UCSD-AML1 (cell line): Measurements from ENCODE around the gene DNAJC17.
A peak's percentile ranks its signal among the peaks of the same experiment; 100 is the strongest.

Source experiments
- DNase-seq: peaks from one replicate; lab custom pipeline; 2025; ENCODE audit not compliant: unreplicated experiment; lab: John Stamatoyannopoulos, UW

DNAJC17 gene

DNA sequence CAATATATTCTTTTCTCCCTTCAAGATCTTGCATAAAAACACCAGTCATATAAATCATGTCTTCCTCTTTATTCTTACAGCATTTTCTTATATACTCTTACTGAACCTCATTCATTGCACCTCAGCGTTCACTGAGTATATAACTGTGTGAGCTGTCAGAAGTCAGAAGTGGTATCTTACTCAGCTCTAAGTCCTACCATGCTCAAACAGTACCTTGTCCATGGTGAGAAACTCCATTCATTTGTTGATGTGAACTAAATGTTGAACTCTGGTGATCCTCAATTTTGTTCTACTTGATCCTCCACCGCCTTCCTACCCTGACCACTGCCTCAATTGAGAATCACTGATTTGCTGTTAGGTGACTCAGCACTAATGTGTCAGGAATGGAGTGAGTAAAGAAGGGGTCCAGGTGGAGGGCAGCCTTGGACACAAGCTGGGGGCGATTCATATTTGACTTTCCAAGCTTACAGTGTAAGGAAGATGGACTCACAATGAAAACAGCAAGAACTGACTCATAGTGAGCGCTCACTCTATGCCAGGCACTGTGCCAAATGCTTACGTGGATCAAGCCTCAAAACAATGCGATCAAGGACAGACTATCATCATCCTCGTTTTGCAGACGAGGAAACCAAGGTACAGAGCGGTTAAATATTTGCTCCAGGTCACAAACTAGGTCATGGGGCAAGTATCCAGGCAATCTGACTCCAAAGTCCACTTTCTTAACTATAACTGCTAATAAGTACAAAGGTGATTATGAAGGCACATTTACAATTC is 13.9 kb downstream of the DNAJC17 start:
- DNase-seq = no peak

DNA sequence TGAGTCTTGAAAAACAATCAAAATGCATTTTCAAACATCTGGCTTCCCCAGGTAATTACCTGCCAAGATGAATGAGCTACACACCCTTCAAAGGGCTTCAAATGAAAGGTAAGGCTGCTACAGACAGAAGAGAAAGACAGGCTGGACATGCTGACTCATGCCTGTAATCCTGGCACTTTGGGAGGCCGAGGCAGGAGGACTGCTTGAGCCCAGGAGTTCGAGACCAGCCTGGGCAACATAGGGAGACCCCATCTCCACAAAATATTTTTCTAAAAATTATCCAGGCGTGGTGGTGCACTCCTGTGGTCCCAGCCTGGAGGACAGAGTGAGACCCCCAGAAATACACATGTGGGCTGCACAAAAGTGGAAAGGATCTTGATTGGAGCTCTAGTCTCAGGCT is 14.9 kb downstream of the DNAJC17 start:
- DNase-seq = no peak

DNA sequence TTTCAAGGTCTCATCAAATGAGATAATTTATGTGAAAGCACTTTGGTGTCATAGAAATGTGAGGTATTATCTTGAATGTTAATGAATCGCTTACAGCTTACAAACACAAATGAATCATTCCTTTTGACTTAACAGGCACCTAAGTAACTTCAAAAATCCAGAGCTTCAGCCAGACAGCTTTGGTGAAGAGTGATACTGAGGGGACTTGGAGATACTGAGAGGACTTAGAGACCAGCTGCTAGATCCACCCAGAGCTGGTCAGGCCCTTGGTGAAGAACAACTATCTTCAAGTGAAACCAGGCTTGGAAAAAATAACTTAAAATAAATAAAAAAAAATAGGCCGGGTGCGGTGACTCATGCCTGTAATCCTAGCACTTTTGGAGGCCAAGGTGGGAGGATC is 16.6 kb downstream of the DNAJC17 start:
- no peak for DNase-seq

DNA sequence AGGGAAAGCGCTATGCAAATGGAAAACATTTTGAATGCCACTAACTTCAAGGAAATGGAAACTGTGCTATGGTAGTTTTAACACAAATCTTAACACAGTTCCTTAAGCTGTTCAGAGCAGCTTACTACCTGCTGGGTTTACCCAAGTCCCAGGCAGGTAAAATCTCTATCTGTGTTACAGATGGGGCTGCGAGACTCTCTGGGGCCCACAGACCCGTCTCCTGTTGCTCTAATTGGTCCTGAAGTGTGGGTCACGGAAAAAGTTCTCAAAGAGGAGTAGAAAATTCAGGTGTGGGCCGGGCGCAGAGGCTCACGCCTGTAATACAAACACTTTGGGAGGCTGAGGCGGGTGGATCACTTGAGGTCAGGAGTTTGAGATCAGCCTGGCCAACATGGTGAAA is 17.3 kb downstream of the DNAJC17 start:
- no peak for DNase-seq

DNA sequence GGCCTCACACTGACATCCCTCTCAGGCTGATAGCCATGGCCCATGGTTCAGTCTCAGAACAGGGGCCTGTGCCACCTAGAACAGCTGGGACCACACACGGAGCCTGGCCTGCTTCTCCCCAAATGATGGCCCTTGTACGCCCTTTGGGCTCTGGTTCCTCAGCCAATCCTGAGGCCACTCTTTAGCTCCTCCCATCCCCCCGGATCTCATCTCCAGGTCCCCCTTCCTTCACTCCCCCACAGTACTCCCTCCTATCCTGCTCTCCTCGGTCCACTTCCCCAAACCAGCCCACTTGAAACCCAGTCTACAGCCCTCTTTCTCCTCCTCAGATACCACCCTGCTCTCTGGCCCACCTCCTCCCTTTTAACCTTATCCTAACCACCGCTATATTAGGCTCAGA is 18.2 kb downstream of the DNAJC17 start:
- peak; percentile 29 for DNase-seq

DNA sequence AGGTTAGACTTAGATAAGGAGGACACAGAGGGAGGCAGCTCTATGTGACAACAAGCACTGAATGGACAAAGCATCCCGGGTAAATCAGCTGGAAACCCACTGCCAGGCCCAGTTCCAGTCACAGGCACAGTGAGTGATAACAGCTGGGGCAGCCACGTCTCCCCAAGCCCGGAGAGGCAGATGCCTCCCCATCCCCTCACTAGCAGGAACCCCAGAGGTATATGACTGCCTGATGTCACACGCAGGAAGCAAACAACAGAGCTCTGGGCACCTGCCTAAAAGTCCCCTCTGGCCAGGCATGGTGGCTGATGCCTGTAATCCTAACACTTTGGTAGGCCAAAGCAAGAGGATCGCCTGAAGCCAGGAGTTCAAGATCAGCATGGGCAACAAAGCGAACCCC is 19.3 kb downstream of the DNAJC17 start:
- DNase-seq = no peak

DNA sequence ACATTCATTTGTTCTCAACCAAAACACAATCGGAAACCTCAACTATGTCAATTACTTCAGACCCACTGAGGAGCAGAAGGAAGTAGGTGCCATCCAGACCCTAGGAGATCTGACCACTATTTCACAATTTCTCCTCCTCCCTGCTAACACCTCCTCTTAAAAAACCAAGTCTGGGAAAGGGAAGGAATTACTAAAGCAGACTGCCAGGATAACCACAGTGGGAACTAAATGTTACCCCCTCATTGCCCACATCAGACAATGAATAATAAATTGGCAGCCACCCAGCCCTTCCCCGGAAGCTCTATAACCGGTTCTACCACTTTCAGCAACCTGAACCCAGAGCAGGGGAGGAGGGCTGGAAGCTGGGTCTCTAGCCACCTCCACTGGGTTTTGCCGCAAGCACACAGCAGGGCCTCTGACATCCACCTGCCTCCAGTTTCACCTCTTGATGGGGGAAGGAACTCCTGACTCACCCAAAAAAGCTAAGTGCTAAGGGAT is 19.9 kb downstream of the DNAJC17 start:
- DNase-seq = peak; percentile 48

DNA sequence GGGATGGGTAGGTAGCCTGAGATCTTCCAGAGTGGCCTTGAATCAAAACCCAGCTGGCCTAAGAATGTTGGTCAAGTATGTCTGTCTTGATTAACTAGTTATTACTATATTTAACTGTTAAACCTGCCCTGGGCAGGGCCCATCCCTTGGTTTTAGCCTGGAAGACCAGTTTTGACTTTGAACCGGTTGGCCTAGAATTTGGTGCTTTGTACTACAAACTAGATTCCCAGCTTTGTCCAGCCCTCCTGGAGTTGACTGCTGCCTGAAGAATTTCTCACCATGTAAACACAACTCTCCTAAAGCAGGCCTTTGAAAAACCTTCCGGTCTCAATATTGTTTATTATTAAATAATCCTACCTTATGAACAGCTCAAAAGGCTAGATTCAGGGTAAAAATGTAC is 21.5 kb downstream of the DNAJC17 start:
- DNase-seq = no peak

DNA sequence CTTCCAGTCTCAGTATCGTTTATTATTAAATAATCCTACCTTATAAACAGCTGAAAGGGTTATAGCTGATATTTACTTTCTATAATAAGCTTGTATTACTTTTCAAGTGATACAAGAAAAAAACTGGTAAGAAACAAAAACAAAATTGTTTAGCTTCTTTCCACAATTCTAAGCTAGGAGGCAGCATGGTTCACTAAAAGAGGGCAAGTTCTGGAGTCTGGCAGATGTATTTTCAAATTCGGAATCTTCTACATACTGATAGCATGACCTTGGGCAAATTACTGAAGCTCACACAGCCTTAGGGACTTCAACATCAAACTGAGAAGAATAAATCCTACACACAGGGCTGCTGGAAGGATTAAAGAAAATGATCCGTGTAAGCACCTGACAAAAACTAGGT is 22.1 kb downstream of the DNAJC17 start:
- DNase-seq = no peak

DNA sequence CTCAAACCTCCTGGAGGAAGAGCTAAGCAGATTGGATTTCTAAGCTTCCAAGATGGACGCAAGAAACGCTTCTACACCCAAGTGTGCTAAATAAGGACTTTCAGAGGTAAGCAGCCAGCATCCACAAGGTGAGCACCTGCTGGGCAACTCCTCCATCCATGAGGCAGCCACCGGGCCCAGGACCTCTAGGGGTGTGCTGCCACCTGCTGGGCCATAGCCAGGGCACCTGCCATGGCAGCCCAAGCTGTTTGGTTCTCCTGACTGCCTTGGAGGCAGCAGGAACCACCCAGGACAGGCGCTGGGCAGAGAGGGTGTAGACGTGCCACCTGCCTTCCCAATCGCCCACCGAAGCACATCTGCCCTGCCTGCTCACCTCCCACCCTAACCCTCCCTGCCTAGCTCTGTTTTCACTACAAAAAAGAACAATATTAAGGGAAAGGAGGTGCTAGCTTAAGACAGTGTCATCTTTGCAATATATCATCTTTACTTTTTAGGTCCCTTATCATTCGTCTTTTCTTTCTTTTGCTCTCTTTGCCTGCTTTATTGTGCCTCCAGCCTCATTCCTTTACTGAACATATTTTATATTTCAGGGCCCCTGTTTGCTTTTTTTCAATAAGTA is 24.6 kb downstream of the DNAJC17 start:
- DNase-seq = peak; percentile 72

DNA sequence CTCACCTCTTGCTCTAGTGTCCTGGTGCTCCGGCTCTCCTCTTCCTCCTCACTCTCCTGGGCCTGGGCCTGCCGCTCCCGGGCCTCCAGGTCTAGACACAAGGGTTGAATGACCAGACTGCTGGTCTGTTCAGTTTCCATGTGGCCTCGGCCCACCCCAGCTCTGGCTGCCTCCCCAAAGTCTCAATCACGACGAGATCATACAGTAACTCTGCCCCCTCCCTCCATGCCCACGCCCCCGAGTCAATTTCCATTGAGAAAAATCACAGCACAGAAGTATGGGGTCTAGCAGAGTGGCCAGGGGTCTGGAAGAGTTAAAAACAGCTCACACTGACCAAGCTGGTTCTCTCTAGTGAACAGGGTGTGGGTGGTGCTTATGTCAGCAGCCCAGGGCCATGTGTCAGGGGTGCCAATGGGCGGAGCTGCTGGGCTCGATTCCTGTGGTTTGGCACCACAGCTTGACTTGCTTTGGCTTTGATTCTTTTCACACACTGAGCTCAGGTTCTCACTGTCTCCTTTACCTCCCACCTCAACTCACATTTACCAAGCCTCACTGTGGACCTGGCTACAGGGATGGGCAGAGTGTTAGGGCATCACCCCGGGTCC is 30.6 kb downstream of the DNAJC17 start:
- DNase-seq = no peak

DNA sequence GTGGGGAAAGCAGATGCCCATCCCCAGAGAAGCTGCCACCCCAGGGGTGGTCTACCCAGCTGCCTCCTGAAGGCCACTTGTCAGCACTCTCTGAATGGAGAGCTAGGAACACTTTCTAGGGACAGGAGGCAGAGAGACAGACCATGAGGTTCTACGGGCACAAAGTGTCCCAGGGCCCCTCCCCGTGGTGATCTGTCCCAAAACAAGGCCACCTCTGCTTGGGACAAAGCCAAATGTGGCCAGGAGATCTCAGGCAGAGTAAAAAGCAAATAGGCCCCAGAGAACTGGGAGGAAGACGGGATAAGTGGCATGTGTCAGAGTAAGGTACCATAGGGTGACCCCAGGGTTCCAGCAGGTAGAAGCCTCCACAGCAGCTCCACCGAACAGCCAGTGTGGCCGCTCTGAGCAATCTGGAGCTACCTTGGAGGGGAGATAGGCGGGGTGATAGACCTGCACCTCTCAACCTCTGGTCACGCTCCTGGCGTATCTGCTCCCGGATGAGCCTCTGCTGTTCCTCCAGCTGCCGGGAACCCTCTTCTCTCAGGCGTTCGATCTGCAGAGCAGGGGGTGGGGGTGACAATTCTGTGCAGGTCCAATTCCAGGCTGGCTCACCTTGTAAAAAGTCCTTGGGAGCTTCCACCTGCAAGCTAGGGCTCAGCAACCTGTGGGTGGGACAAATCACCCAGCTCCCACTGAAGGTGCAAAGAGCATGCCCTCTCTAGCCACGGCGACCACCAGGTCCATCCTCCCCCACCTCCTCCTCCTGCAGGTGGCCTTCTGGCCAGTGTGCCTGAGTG is 31.3 kb downstream of the DNAJC17 start:
- no peak for DNase-seq

DNA sequence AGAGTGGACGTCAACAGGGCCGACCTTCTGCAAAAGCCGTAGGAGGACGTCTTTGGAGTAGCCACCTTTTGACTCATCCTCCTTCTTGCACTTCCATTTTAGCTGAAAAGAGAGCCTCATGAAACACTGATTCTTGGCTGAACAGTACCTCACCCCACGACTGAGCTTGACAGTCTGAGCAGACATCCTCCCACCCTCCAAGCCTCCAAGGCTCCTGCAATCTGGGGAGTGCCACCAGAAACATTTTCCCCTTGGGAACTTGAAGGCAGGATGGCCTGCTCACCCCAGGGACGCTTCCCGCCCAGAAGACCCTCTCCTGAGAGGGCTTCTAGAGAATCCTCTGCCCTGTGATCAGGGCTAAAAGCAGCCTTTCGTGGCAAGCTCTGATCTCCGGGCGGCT is 32.3 kb downstream of the DNAJC17 start:
- DNase-seq = no peak

DNA sequence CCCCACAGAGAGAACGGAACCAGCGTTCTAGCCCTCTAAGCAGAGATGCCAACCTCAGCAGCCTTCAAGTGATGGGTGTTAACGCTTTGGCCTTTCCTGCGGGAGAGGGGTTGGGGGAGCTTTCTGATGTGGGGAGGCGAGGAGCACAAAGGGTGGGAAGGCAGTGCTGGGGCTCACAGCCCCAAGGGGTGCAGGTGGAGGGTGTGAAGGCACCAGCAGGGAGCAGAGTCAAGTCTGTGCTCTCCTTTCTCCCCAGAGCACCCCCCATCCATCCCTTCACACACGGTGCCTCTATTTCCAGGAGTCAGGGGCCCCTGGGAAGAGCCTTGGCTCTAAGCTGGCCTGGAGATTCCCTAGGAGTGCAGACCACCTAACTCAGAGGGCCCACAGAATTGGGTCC is 33.4 kb downstream of the DNAJC17 start:
- DNase-seq = no peak

DNA sequence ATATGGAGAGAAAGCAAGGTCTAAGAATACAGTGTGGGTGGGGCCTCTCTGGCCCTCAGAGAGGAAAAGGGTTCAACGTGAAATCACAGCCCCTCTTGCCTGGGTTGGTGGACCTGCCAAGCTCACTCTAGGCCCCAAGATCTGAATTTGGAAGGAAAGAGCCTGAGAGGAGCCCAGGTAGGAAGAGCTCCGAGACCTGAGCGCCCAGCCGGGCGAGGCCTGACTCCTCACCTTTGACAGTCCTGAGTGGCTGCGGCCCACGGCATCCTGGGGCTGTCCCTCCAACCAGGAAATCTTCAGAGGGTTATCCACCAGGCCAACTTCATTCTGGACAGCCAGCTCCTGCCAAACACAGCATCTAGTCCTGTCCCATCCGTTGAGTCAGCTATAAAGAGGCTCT is 33.8 kb downstream of the DNAJC17 start:
- no peak for DNase-seq

DNA sequence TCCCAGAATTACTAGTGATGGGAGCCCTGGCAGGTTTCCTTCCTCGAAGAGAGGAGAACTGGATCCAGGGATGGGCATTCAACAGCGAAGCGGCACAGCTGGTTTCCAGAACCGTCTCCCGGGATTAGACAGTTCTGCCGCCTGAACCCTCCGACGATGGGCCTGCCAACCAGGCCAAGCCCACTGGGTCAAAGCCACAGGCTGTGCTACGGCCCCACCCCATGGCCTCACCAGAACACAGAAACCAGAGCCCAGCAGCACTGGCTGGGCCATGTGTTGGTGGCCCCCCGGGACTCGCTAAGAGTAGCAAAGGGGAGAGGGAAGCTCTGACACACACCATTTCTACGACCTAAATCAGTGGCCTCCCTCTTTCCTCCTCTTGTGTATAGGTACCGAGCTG is 35.3 kb downstream of the DNAJC17 start:
- no peak for DNase-seq

DNA sequence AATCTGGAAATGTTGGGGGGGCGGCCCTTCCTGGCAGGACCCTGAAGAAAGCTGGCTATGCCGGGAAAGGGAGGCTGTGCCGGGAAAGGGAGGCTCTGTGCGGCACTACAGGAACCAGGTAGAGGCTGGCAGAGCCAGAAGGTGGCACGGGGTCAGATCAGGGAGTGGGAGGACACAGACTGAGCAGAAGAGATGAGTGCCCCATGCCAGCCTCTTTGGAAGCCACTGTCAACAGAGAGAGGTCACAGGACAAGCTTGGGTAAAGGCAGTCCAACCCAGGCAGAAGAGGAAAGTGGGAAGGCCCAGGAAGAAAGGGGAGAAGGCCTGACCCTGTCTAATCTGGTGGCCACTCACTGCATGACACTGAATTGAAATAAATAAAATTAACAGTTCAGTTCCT is 36.0 kb downstream of the DNAJC17 start:
- no peak for DNase-seq

DNA sequence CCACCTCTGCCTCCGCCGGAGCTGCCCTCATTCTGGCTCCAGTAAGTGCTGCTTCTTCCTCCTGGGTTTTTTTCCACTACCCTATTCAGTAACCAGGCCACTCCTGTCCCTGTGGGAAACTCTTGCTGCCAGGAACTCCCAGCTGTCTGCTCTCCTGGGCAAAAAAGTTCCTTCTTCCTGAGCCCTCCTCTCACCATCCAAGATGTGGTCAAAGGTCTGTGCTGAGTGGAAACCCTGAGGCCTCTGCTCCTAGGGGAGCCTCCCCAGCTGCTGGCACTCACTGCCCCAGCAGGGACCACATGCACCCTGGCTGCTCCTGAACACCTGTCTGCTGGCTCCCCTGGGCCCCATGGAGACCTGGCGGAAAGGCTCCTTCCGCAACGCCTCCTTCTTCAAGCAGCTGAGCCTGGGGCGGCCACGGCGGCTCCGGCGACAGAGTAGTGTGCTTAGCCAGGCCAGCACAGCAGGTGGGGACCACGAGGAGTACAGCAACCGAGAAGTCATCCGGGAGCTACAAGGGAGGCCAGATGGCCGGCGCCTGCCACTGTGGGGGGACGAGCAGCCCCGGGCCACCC is 37.0 kb downstream of the DNAJC17 start:
- no peak for DNase-seq

DNA sequence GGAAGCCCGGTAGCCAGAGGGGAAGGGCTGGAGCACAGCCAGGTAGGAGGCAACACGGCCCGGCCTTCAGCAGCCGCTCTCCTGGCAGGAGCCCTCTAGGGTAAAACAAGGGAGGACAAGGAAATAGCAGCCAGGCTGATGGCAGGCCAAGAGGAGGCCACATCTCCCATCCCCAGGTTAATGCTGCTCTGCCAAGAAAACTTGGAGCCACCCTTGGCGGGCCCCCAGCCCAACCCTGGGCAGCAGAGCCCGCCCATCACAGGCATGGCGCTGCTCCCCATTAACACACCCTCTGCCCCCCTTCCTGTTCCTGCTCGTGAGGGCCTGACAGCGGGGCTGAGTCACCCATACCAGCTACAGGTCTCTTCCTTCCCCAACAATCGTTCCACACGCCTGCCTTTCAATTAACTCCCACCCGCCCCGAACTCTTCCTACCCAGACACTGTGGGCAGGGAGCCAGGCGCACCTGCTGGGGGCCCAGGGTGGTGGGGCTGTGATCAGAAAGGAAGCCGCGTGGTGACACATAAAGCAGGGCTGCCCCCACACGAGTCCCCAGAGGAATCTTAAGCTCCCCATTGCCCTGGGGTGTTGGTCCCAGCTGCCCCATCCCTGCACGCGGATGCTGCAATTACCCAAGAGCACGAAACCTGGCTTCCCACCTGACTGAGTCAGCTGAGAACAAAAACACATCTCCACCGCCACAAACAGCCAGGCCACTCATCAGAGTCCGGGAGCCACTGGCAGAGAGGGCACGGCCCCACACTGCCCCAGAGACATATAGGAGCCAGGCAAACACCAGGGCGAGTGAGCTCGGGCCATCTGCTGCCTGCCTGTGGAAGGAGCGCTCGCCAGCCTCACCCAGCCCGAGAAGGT is 37.8 kb downstream of the DNAJC17 start, which contains the start of gene C15orf62:
Gene C15orf62 (plus strand): TSS at position 707 of the 873 bp plus-strand sequence. CDS start 516 bp downstream, outside the sequence.
- peak; percentile 52 for DNase-seq
